ENCODE data around the gene OARD1. TPM values are rescaled to one million over a fixed set of nuclear protein-coding genes. Genes with fewer than 3 reads are reported as not detected.
A peak's percentile ranks its signal among the peaks of the same experiment; 100 is the strongest.

Gene OARD1
- total RNA-seq, 1 donor from 2014 or later, result 10.6 TPM

- Mint-ChIP-seq H3K4me1 (ENCODE audit: low read depth, unreplicated experiment) (peaks cover 8% of the 10 kb centered on the region), H3K36me3 (ENCODE audit: low read depth, unreplicated experiment) (no peaks in the 10 kb centered on the region), H3K4me3 (ENCODE audit: unreplicated experiment) (no peak overlapping the region), H3K9me3 (ENCODE audit: unreplicated experiment) (no peaks in the 10 kb centered on the region), H3K27me3 (ENCODE audit: low read depth, unreplicated experiment) (peaks cover 21% of the 10 kb centered on the region), H3K27ac (ENCODE audit: unreplicated experiment) (no peak overlapping the region)
- FAIRE-seq (no peak), DNase-seq (ENCODE audit: low read depth) (no peak)
- no peaks in the 10 kb centered on the region for H3K9me3 ChIP-seq (ENCODE audit: insufficient read depth, low read depth, low read length)
- TF ChIP-seq EZH2 (IDR thresholded peaks at IDR 0.05; ENCODE audit: insufficient read depth, low read length) (no peak), CTCF (IDR thresholded peaks at IDR 0.05; ENCODE audit: insufficient read depth, low read depth, low read length) (no peak)
- peaks cover 5% of the 10 kb centered on the region for H3K27me3 ChIP-seq (ENCODE audit: insufficient read depth, low read length)
- H4K20me1 ChIP-seq (ENCODE audit: insufficient read depth, low read length), result no peaks in the 10 kb centered on the region
- H3K4me3 ChIP-seq (ENCODE audit: insufficient read depth, low read depth, low read length), result no peak overlapping the region
- no peaks in the 10 kb centered on the region for H3K36me3 ChIP-seq (ENCODE audit: insufficient read depth, low read length)
- H3K9ac ChIP-seq (ENCODE audit: low read length), result no peak overlapping the region
- H3K27ac ChIP-seq (ENCODE audit: low read depth, low read length), result no peak overlapping the region
- no peaks in the 10 kb centered on the region for H3K79me2 ChIP-seq (ENCODE audit: insufficient read depth, low read length)
- no peak overlapping the region for H2AFZ ChIP-seq (ENCODE audit: low read depth, low read length)
- no peak overlapping the region for H3K4me2 ChIP-seq (ENCODE audit: low read length)
- no peaks in the 10 kb centered on the region for H3K4me1 ChIP-seq (ENCODE audit: insufficient read depth, low read length)
These were observed 38.4 kb downstream of the OARD1 start for GRCh38 chr6:41033776-41034175.

DNA sequence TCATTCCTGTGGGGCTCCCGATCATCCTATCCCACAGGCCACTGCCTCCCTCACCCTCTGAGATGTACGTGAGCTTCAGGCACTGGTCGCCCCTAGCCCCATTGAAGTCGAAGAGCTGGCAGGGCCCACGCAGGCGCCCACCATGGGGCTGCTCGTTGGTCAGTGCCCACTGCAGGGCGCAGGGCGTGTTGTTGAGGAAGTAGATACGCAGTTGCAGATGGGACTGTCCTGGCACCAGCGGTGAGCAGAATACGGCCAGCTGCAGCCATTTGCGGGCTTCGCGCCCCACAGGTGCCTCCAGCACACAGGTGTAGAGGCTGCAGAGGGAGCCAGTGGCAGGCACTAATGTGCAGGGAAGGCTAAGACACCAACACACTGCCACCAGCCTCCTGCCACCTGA is 39.3 kb downstream of the OARD1 start:
- no peak for DNase-seq (ENCODE audit: low read depth)
- TF ChIP-seq CTCF (IDR thresholded peaks at IDR 0.05; ENCODE audit: insufficient read depth, low read depth, low read length) (no peak), EZH2 (IDR thresholded peaks at IDR 0.05; ENCODE audit: insufficient read depth, low read length) (no peak)

GRCh38 chr6:41028561-41029412 is 43.4 kb downstream of the OARD1 start:
- TF ChIP-seq CTCF (IDR thresholded peaks at IDR 0.05; ENCODE audit: insufficient read depth, low read depth, low read length) (no peak), EZH2 (IDR thresholded peaks at IDR 0.05; ENCODE audit: insufficient read depth, low read length) (no peak)
- Histone ChIP-seq H3K79me2 (ENCODE audit: insufficient read depth, low read length) (no peaks in the 10 kb centered on the region), H3K27me3 (ENCODE audit: insufficient read depth, low read length) (no peaks in the 10 kb centered on the region), H3K4me1 (ENCODE audit: insufficient read depth, low read length) (peaks cover 8% of the 10 kb centered on the region), H4K20me1 (ENCODE audit: insufficient read depth, low read length) (no peaks in the 10 kb centered on the region), H3K27ac (ENCODE audit: low read depth, low read length) (no peak overlapping the region), H3K4me3 (ENCODE audit: insufficient read depth, low read depth, low read length) (peak overlapping the region; percentile 52), H3K36me3 (ENCODE audit: insufficient read depth, low read length) (no peaks in the 10 kb centered on the region), H2AFZ (ENCODE audit: low read depth, low read length) (peak overlapping the region; percentile 89), H3K9ac (ENCODE audit: low read length) (peak overlapping the region; percentile 51), H3K9me3 (ENCODE audit: insufficient read depth, low read depth, low read length) (no peaks in the 10 kb centered on the region), H3K4me2 (ENCODE audit: low read length) (peak overlapping the region; percentile 88)
- peak overlapping the region; percentile 31 for H3K4me3 Mint-ChIP-seq (ENCODE audit: unreplicated experiment)
- no peak for DNase-seq (ENCODE audit: low read depth)
- H3K27ac Mint-ChIP-seq (ENCODE audit: unreplicated experiment), result no peak overlapping the region
- H3K36me3 Mint-ChIP-seq (ENCODE audit: low read depth, unreplicated experiment), result no peaks in the 10 kb centered on the region
- H3K4me1 Mint-ChIP-seq (ENCODE audit: low read depth, unreplicated experiment), result peaks cover 2% of the 10 kb centered on the region
- peaks cover 19% of the 10 kb centered on the region for H3K27me3 Mint-ChIP-seq (ENCODE audit: low read depth, unreplicated experiment)
- no peak for FAIRE-seq
- H3K9me3 Mint-ChIP-seq (ENCODE audit: unreplicated experiment), result no peaks in the 10 kb centered on the region

More for the DNA sequence above, 39.3 kb downstream of the OARD1 start:
- Histone ChIP-seq H3K9ac (ENCODE audit: low read length) (no peak overlapping the region), H3K79me2 (ENCODE audit: insufficient read depth, low read length) (no peaks in the 10 kb centered on the region), H3K27me3 (ENCODE audit: insufficient read depth, low read length) (peaks cover 2% of the 10 kb centered on the region), H3K4me2 (ENCODE audit: low read length) (no peak overlapping the region), H3K27ac (ENCODE audit: low read depth, low read length) (no peak overlapping the region), H4K20me1 (ENCODE audit: insufficient read depth, low read length) (no peaks in the 10 kb centered on the region), H2AFZ (ENCODE audit: low read depth, low read length) (no peak overlapping the region), H3K36me3 (ENCODE audit: insufficient read depth, low read length) (no peaks in the 10 kb centered on the region), H3K9me3 (ENCODE audit: insufficient read depth, low read depth, low read length) (no peaks in the 10 kb centered on the region), H3K4me3 (ENCODE audit: insufficient read depth, low read depth, low read length) (no peak overlapping the region), H3K4me1 (ENCODE audit: insufficient read depth, low read length) (peaks cover under 1% of the 10 kb centered on the region)
- Mint-ChIP-seq H3K4me1 (ENCODE audit: low read depth, unreplicated experiment) (peaks cover 8% of the 10 kb centered on the region), H3K27me3 (ENCODE audit: low read depth, unreplicated experiment) (peaks cover 21% of the 10 kb centered on the region), H3K9me3 (ENCODE audit: unreplicated experiment) (no peaks in the 10 kb centered on the region), H3K36me3 (ENCODE audit: low read depth, unreplicated experiment) (no peaks in the 10 kb centered on the region), H3K4me3 (ENCODE audit: unreplicated experiment) (no peak overlapping the region), H3K27ac (ENCODE audit: unreplicated experiment) (no peak overlapping the region)
- no peak for FAIRE-seq
